ENCODE measurements around the gene VPS37B. TPM values are rescaled to one million over a fixed set of nuclear protein-coding genes. Genes with fewer than 3 reads are reported as not detected.

Gene VPS37B
- total RNA-seq, 1 experiment from 2014 or later, result 12.3 TPM

DNA sequence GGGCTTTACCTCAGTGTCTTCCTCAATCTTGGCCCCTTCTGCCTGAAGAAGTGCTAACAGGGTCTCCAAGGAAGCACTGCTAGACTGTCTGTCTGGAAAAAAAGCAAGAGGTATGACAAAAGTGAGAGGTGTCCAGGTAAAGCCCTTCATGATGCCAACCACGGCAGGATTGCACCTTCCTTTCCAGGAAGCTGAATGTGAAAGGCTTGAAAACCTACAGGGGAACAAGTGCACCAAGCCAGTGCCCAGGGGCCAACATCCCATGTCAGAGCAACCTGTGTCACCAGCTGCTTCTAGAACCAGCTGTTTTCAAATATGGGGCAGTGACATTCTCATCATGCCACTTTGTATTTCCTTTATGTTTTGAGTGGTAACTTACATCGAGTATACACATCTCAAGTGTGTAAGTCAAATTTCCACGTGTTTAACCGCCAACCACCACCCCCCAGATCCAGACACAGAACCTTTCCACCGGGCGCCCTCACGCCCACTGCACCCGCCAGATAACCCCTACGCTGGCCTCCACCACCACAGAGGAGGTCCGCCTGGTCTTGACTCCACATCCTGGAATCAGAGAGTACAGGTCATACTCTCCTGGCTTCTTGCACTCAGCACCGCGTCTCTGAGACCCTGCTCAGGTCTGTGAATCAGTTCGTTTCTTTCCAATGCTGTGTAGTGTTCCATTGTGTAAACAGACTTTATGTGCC, 27.3 kb downstream of the VPS37B start:
- Histone ChIP-seq H2BK5ac (ENCODE audit: insufficient read length, low read length) (no peak overlapping the region), H3K79me1 (ENCODE audit: insufficient read depth, low read depth, low read length, poor library complexity, severe bottlenecking) (no peaks in the 10 kb centered on the region), H4K20me1 (ENCODE audit: control insufficient read depth, insufficient read depth, insufficient read length) (peaks cover 2% of the 10 kb centered on the region), H3K4me1 (ENCODE audit: insufficient read depth, low read length) (no peaks in the 10 kb centered on the region), H3K27ac (ENCODE audit: insufficient read length, low read depth, low read length) (no peak overlapping the region), H2AK5ac (ENCODE audit: insufficient read length, low read length) (no peak overlapping the region), H3K18ac (ENCODE audit: insufficient read length, low read depth, low read length) (no peak overlapping the region), H3K9ac (ENCODE audit: extremely low read depth, insufficient read length, low read length) (no peak overlapping the region), H3K79me2 (ENCODE audit: insufficient read depth, low read length) (no peaks in the 10 kb centered on the region), H3K23me2 (ENCODE audit: insufficient read length, low read depth, low read length, poor library complexity, severe bottlenecking) (no peaks in the 10 kb centered on the region), H2BK15ac (ENCODE audit: low read depth, low read length) (no peak overlapping the region), H4K8ac (replicated peaks; ENCODE audit: insufficient read length, low read depth, low read length) (no peak overlapping the region), H3K4ac (ENCODE audit: low read depth, low read length) (no peak overlapping the region), H4K5ac (ENCODE audit: insufficient read length, low read depth, low read length) (no peak overlapping the region), H2BK12ac (ENCODE audit: insufficient read length, low read depth, low read length) (no peak overlapping the region), H3K4me2 (ENCODE audit: insufficient read depth, insufficient read length, low read length) (no peak overlapping the region), H2BK120ac (ENCODE audit: low read depth, low read length, poor library complexity, severe bottlenecking) (no peak overlapping the region), H3T11ph (ENCODE audit: low read length) (no peak overlapping the region), H3K27me3 (ENCODE audit: insufficient read depth, low read length) (peaks cover 47% of the 10 kb centered on the region), H2AFZ (ENCODE audit: low read length) (no peak overlapping the region), H2BK20ac (ENCODE audit: low read depth, low read length, poor library complexity, severe bottlenecking) (no peak overlapping the region), H4K91ac (ENCODE audit: insufficient read length, low read depth, low read length) (no peak overlapping the region), H3K23ac (ENCODE audit: insufficient read length, low read depth, low read length) (no peak overlapping the region), H3K9me3 (ENCODE audit: control insufficient read depth, low read depth, low read length) (no peaks in the 10 kb centered on the region), H3K56ac (ENCODE audit: insufficient read length, low read depth, low read length) (no peak overlapping the region), H3K14ac (ENCODE audit: insufficient read depth, low read length) (no peak overlapping the region)
- Mint-ChIP-seq H3K27ac (no peak overlapping the region; a peak in 1 of 7 replicates), H3K4me3 (no peak overlapping the region; a peak in 1 of 5 replicates), H3K36me3 (ENCODE audit: insufficient read depth in 1 of 3, low read depth in 3 of 3) (peaks cover 26 to 36% (median 31%) of the 10 kb centered on the region in 3 experiments), H3K4me1 (peaks cover 19 to 24% of the 10 kb centered on the region in 2 experiments), H3K27me3 (ENCODE audit: low read depth) (peaks cover 99% of the 10 kb centered on the region), H3K9me3 (no peaks in the 10 kb centered on the region; a peak in 1 of 5 replicates)
- WGBS (ENCODE audit: extremely low coverage, insufficient read length, low lambda C conversion rate), result no CpG with 5 or more reads among the region's 13 CpGs
- TF ChIP-seq, protein P1, sequence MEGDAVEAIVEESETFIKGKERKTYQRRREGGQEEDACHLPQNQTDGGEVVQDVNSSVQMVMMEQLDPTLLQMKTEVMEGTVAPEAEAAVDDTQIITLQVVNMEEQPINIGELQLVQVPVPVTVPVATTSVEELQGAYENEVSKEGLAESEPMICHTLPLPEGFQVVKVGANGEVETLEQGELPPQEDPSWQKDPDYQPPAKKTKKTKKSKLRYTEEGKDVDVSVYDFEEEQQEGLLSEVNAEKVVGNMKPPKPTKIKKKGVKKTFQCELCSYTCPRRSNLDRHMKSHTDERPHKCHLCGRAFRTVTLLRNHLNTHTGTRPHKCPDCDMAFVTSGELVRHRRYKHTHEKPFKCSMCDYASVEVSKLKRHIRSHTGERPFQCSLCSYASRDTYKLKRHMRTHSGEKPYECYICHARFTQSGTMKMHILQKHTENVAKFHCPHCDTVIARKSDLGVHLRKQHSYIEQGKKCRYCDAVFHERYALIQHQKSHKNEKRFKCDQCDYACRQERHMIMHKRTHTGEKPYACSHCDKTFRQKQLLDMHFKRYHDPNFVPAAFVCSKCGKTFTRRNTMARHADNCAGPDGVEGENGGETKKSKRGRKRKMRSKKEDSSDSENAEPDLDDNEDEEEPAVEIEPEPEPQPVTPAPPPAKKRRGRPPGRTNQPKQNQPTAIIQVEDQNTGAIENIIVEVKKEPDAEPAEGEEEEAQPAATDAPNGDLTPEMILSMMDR (conservative IDR thresholded peaks at IDR 0.05), result no peak
- DNase-seq, result no peak
